Central memory CD8-positive, alpha-beta T cell (primary cell): ENCODE results near the gene SGPP2.

Experiments used
- ATAC-seq: fragments of 150-1000 bp; cut with Tn5 transposase; replicated peaks from 2 replicates; pipeline ENCODE4 v1.10.0; 2022; ENCODE audit warnings: mild to moderate bottlenecking, moderate FRiP score, moderate number of reproducible peaks; ENCODE audit not compliant: poor library complexity, severe bottlenecking; ENCODE audit errors: extremely low read depth
- DNase-seq, 2 donors: peaks; one replicate each; pipeline ENCODE4 v3.0.0; 2021; ENCODE audit warnings: low spot score in 2 of 2
- H3K27ac Mint-ChIP-seq: one replicate; pipeline ENCODE4 v1.8.0; 2022; ENCODE audit warnings: low read depth, mild to moderate bottlenecking, moderate library complexity, mixed read lengths
- H3K27me3 Mint-ChIP-seq: one replicate; pipeline ENCODE4 v1.8.0; 2022; ENCODE audit warnings: mixed read lengths
- H3K36me3 Mint-ChIP-seq: one replicate; pipeline ENCODE4 v1.8.0; 2022; ENCODE audit warnings: mild to moderate bottlenecking, moderate library complexity, mixed read lengths; ENCODE audit not compliant: insufficient read depth
- H3K4me1 Mint-ChIP-seq: one replicate; pipeline ENCODE4 v1.8.0; 2022; ENCODE audit warnings: mixed read lengths
- H3K4me3 Mint-ChIP-seq: one replicate; pipeline ENCODE4 v1.8.0; 2022; ENCODE audit warnings: mild to moderate bottlenecking, moderate library complexity, mixed read lengths
- H3K9me3 Mint-ChIP-seq: one replicate; pipeline ENCODE4 v1.8.0; 2022; ENCODE audit warnings: mixed read lengths

SGPP2 gene

DNA sequence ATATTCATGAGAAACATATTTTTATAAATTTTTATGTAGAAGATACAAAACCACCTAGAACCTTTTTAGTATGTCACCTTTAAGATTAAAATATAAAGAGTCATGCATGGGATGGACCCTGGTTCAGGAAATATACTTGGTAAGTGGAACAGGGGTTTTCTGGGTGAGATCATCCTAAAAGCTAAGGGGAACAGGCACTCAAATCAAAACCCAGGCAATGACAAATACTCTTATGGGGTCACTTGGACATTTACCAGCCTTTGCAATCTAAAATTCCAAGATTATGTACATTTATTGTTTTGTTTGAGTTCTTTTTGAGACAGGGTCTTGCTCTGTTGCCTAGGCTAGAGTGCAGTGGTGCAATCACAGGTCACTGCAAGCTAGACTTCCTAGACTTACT lies 65.8 kb downstream of the SGPP2 start:
- Mint-ChIP-seq H3K36me3 (no peaks in the 10 kb centered on the region), H3K27me3 (peaks cover 5% of the 10 kb centered on the region), H3K4me3 (no peak overlapping the region), H3K9me3 (no peaks in the 10 kb centered on the region), H3K4me1 (no peaks in the 10 kb centered on the region), H3K27ac (no peak overlapping the region)
- ATAC-seq (no peak), DNase-seq (no peak)

DNA sequence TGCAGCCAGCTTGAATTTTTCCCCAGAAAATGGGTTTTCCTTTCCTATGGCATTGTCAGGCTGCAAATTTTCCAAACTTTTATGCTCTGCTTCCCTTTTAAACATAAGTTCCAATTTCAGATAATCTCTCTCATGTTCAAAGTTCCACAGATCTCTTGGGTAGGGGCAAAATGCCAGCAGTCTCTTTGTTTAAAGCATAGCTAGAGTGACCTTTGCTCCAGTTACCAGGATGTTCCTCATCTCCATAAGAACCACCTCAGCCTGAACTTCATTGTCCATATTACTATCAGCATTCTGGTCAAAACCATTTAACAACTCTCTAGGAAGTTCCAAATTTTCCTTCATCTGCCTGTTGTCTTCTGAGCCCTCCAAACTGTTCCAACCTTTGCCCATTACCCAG lies 68.3 kb downstream of the SGPP2 start:
- Mint-ChIP-seq H3K36me3 (no peaks in the 10 kb centered on the region), H3K4me1 (no peaks in the 10 kb centered on the region), H3K9me3 (no peaks in the 10 kb centered on the region), H3K4me3 (no peak overlapping the region), H3K27ac (no peak overlapping the region), H3K27me3 (no peaks in the 10 kb centered on the region)
- ATAC-seq: no peak
- no peak for DNase-seq

DNA sequence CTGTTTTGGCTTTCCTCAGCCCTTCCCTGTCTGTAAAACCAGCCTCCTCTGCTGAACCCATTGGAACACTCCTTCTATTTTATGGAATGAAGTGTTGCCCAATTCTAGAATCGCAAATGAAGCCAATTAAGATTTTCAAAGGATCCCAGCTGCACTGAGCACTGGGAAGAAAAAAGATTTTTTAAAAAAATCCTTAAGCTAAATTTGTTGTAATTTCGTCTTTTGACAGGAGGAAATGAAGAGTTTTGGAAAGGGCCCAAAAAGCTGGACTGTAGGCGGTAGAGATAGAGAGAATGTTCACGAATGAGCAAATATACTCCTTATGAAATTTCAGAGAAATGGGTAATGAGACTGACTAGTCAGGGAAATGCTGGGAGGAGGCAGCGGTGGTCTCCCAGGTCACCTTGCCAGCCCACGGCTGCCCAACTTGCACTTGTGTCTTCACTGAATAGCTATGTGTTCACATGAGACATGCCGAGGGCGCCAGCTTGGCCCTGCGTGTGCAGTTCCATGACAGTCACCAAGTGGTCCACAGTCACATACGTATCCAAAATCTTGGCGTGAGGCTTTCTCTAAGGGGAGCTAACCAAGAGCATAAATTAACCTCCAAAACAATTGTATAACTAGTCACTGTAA lies 69.9 kb downstream of the SGPP2 start:
- no peak for DNase-seq
- H3K36me3 Mint-ChIP-seq: no peaks in the 10 kb centered on the region
- ATAC-seq: no peak
- H3K4me3 Mint-ChIP-seq: no peak overlapping the region
- H3K27ac Mint-ChIP-seq: no peak overlapping the region
- H3K27me3 Mint-ChIP-seq: no peaks in the 10 kb centered on the region
- no peaks in the 10 kb centered on the region for H3K4me1 Mint-ChIP-seq
- no peaks in the 10 kb centered on the region for H3K9me3 Mint-ChIP-seq

DNA sequence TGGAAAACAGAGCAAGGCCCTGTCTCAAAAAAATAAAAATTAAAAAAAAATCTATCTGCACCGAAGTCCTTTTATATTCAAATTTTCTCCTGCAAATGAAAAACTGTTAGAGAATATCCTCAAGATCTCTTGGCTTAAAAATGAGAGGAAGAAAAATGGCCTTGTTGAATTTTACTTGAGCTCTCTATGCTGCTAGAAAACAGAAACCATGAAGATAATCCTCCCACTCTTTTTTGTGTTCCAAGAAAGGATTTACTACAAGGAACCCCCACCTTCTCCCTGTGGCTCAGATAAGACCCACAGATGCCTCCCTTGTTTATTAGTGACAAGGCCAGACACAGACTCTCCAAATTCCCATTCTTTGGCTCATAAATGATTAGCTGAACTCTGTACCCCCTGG lies 71.0 kb downstream of the SGPP2 start:
- H3K27me3 Mint-ChIP-seq: no peaks in the 10 kb centered on the region
- no peak overlapping the region for H3K27ac Mint-ChIP-seq
- no peak for DNase-seq
- no peaks in the 10 kb centered on the region for H3K4me1 Mint-ChIP-seq
- H3K9me3 Mint-ChIP-seq: no peaks in the 10 kb centered on the region
- ATAC-seq: no peak
- H3K4me3 Mint-ChIP-seq: no peak overlapping the region
- H3K36me3 Mint-ChIP-seq: no peaks in the 10 kb centered on the region

DNA sequence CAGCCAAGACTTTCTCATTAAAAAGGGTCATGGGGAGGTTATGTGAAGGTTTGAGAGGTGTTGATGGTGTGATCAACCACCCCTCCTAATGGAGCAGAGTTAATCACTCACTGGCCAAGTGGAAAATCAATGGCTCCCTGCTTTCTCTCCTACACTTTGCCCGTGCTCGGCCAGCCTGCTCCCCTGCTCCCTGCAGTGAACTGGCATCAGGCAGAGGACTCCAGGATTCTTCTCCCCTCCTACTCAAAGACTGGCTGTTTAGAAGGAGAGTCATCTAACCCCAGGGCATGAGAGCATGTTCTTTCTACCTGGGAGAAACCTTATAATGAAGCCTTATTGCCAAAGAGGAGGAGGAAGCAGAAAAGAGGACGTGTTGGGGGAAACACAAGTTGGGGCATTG lies 74.9 kb downstream of the SGPP2 start:
- no peak overlapping the region for H3K4me3 Mint-ChIP-seq
- no peaks in the 10 kb centered on the region for H3K9me3 Mint-ChIP-seq

DNA sequence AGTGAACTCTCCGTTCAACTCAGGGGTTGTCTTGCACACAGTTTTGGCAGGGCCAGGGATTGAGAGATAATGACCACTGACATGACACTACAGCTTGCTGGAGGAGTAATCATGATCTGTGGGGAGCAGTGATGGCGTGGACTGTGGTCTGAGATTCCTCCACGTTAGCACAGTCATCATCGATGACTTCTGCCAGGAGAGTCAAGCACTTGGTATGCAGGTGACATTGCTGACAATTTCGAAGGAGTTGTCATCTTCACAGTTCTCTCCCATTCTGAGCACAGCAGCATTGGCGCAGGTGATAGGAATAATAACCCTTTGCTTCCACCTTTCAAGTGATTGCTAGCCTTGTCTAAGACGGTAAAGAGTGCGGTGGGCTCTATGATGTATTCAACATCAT lies 79.8 kb downstream of the SGPP2 start:
- no peaks in the 10 kb centered on the region for H3K27me3 Mint-ChIP-seq
- no peak overlapping the region for H3K4me3 Mint-ChIP-seq
- no peak overlapping the region for H3K27ac Mint-ChIP-seq
- no peak for ATAC-seq
- H3K36me3 Mint-ChIP-seq: no peaks in the 10 kb centered on the region
- no peaks in the 10 kb centered on the region for H3K4me1 Mint-ChIP-seq
- H3K9me3 Mint-ChIP-seq: no peaks in the 10 kb centered on the region
- no peak for DNase-seq

More for the DNA sequence above, 74.9 kb downstream of the SGPP2 start:
- H3K27me3 Mint-ChIP-seq: no peaks in the 10 kb centered on the region
- no peaks in the 10 kb centered on the region for H3K4me1 Mint-ChIP-seq
- no peak for DNase-seq
- no peak for ATAC-seq
- H3K27ac Mint-ChIP-seq: no peak overlapping the region
- no peaks in the 10 kb centered on the region for H3K36me3 Mint-ChIP-seq

DNA sequence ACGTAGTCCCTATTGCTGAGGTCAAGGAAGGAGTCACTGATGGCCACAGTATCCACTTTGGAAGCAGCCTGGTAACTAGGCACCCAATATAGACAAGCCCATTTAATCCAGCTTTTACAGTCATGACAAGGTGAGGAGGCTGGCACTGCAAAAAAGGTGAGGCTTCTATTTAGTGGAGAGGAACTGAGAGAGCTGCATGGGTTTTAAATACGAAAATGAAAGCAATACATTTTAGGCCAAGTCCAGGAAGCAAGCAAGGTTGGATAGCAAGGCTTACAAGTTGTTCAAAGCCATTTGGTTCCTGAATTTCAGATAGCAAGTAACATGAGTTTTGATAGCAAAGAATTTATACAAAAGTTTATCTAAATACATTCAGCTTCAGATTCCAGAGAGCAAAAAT lies 80.4 kb downstream of the SGPP2 start:
- ATAC-seq: no peak
- no peaks in the 10 kb centered on the region for H3K36me3 Mint-ChIP-seq
- no peak for DNase-seq
- H3K9me3 Mint-ChIP-seq: no peaks in the 10 kb centered on the region
- no peaks in the 10 kb centered on the region for H3K27me3 Mint-ChIP-seq
- no peak overlapping the region for H3K4me3 Mint-ChIP-seq
- H3K4me1 Mint-ChIP-seq: no peaks in the 10 kb centered on the region
- no peak overlapping the region for H3K27ac Mint-ChIP-seq

DNA sequence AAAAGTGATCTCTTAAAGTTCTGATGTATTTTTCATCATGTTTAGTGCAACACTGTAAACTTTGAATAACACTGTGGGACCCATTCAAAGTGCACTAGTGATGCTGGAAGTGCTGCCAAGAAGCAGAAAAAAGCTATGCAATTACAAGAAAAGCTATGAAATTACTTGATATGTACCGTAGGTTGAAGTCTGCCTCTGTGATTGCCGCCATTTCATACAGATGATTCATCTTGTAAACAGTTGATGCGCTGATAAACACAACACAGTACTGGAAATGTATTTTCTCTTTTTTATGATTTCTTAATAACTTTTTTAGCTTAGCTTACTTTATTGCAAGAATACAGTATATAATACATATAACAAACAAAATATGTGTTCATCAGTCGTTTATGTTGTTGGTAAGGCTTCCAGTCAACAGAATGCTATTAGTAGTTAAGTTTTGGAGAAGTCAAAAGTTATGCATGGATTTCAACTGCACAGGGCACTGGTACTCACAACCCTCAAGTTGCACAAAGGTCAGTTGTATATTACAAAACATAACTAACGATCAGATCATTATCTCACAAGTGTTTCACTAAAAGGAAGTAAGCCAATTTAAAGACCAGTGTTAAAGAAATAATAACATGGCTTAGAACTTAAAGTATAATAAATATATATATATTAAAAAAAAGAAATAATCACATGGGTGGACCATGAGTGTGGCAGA lies 82.0 kb downstream of the SGPP2 start:
- Mint-ChIP-seq H3K4me1 (no peaks in the 10 kb centered on the region), H3K9me3 (no peaks in the 10 kb centered on the region), H3K27ac (no peak overlapping the region), H3K36me3 (no peaks in the 10 kb centered on the region), H3K27me3 (no peaks in the 10 kb centered on the region), H3K4me3 (no peak overlapping the region)
- no peak for ATAC-seq
- DNase-seq: no peak

DNA sequence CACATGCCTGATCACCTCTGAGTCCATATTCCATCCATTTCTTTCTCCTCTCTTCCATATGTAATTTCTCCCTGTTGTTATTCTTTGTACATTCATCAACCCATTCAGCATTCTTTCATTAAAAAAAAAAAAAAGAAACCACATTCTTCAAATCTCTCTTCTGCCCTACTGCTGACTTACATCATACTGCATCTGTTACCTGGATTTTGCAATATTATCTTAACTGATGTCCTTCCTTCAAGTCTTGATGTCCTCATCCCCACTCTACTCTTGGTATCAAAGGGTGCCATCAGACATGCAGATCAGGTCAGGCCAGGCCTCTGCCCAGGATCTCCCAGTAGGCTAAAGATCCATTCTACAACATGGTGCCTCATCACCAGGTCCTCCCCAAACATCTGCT lies 90.6 kb downstream of the SGPP2 start:
- H3K27me3 Mint-ChIP-seq: no peaks in the 10 kb centered on the region
- no peak for DNase-seq
- H3K36me3 Mint-ChIP-seq: no peaks in the 10 kb centered on the region
- H3K4me1 Mint-ChIP-seq: no peaks in the 10 kb centered on the region
- H3K27ac Mint-ChIP-seq: no peak overlapping the region
- ATAC-seq: no peak
- no peaks in the 10 kb centered on the region for H3K9me3 Mint-ChIP-seq
- H3K4me3 Mint-ChIP-seq: no peak overlapping the region

DNA sequence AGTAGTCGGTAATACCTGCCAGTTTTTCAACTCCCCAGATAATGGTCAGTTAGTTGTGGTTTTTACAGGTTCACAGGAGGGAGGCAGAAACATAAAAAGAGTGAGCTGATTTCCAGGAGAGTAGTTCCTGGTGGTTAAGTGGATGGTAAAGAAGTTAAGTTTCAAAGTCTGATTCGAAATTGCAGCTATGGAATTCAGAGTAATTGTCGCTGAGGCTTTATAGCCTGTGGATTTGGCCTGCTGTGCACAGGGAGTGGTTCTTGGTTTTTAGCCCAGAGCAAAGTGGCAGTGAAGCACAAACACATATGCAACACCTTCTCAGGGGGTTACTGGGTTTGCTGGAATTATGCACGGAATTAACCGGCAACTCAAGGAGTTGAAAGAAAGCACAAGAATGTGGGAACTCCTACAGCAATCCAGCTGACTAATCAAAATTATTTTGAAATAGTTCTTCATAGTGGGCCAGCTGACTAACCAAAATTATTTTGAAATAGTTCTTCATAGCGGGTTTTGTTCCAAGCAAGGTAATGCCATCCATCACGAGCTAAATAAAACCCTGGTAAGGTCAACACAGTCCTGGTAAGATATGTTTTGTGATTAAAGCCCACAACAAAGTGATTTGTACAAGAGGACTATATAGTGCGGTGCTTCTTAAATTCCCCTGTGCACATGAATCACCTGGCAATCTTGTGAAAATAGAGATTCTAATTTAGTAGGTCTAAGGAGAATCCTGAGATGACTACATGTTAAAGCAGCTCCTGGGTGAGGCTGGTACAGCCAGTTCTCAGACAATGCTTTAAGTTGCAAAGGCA lies 94.4 kb downstream of the SGPP2 start:
- Mint-ChIP-seq H3K4me1 (no peaks in the 10 kb centered on the region), H3K4me3 (no peak overlapping the region), H3K36me3 (no peaks in the 10 kb centered on the region), H3K27ac (no peak overlapping the region), H3K27me3 (no peaks in the 10 kb centered on the region), H3K9me3 (no peaks in the 10 kb centered on the region)
- ATAC-seq: no peak
- no peak for DNase-seq

DNA sequence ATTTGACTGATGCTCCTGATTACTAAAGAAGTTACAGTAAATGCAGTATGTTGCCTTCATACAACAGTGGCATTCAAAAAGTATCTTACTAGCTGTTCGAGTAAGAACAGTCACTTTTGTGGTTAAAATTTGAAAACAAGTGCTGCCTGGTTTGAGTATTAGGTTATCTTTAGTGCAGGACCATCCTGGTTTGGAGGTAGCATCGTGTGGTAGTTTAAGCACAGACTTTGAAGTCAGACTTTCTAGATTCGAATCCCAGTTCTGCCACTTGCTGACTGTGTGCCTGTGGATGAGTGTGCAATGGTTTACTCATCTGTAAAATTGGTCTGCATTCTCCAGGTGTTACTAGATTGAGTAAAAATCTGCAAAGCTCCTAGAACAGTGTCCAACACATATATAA lies 96.8 kb downstream of the SGPP2 start:
- H3K4me3 Mint-ChIP-seq: no peak overlapping the region
- ATAC-seq (no peak), DNase-seq (no peak)
- no peaks in the 10 kb centered on the region for H3K9me3 Mint-ChIP-seq
- no peak overlapping the region for H3K27ac Mint-ChIP-seq
- H3K4me1 Mint-ChIP-seq: no peaks in the 10 kb centered on the region
- peaks cover 2% of the 10 kb centered on the region for H3K36me3 Mint-ChIP-seq
- H3K27me3 Mint-ChIP-seq: no peaks in the 10 kb centered on the region

DNA sequence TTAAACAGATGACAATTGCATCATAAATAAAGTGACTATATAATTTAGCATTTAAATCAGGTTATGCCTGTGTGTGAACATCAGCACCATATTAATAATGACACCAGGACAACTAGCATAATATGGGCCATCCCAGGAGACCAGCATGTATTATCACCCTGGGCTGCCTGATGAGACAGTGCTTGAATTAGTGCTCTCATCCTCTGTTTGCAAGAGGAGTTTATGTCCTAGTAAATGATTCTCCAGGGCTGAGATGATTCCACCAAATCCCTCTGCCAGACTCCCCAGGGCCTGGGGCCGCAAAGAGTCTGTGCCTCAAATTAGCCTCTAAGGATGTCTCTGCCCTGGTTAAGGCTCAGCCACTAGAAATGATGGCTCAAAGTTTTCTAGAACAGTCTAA lies 97.7 kb downstream of the SGPP2 start:
- H3K36me3 Mint-ChIP-seq: peaks cover 2% of the 10 kb centered on the region
- ATAC-seq: no peak
- H3K27me3 Mint-ChIP-seq: no peaks in the 10 kb centered on the region
- H3K4me1 Mint-ChIP-seq: no peaks in the 10 kb centered on the region
- H3K27ac Mint-ChIP-seq: no peak overlapping the region
- no peak for DNase-seq
- H3K9me3 Mint-ChIP-seq: no peaks in the 10 kb centered on the region
- H3K4me3 Mint-ChIP-seq: no peak overlapping the region
